SKM-1 treated with dmso at 0.1 percent for 144 hours (cell line): ENCODE data around the gene ZBTB46.

Experiments
- DNase-seq: peaks from one replicate; lab custom pipeline; 2025; ENCODE audit not compliant: unreplicated experiment; lab: John Stamatoyannopoulos, UW

Gene ZBTB46

GRCh38 chr20:63697357-63697867, 133.7 kb downstream of the ZBTB46 start:
- no peak for DNase-seq

GRCh38 chr20:63696628-63697356, 134.3 kb downstream of the ZBTB46 start, which contains the start of gene TNFRSF6B:
Gene TNFRSF6B (plus strand): TSS chr20:63696652. CDS start chr20:63696768, 116 bp downstream.
- DNase-seq: no peak

- DNase-seq: no peak
Measured at GRCh38 chr20:63696306-63696627, 134.8 kb downstream of the ZBTB46 start.

GRCh38 chr20:63695424-63696305, 135.4 kb downstream of the ZBTB46 start:
- DNase-seq: no peak

GRCh38 chr20:63694584-63695423, 136.3 kb downstream of the ZBTB46 start:
- no peak for DNase-seq

- no peak for DNase-seq
Measured at GRCh38 chr20:63693733-63694583, 137.1 kb downstream of the ZBTB46 start.
